GM23338 (cell line): Measurements from ENCODE around the gene ATP1A4. TPM values are rescaled to one million over a fixed set of nuclear protein-coding genes. Genes with fewer than 3 reads are reported as not detected.
A peak's percentile ranks its signal among the peaks of the same experiment; 100 is the strongest.

Experiments
- ATAC-seq: fragments of 200-7000 bp; cut with Tn5 transposase; 3 replicates; pipeline ENCODE4 v1.9.1; 2020
- DNase-seq: peaks from one replicate; pipeline ENCODE4 v3.0.0-alpha.2; 2015; ENCODE audit warnings: low spot score
- H2AFZ ChIP-seq: fragments of 200-600 bp; sonication (generic); 2 replicates; pipeline ENCODE4 v1.8.0; 2016; ENCODE audit warnings: antibody characterized with exemption, mild to moderate bottlenecking, moderate library complexity
- H3F3A ChIP-seq: fragments of 200-600 bp; sonication (generic); replicated peaks from 2 replicates; pipeline ENCODE4 v1.8.0; 2017; ENCODE audit warnings: antibody characterized with exemption, mixed run types, low read depth
- H3K27ac ChIP-seq: fragments of 200-600 bp; sonication (generic); 2 replicates; pipeline ENCODE4 v1.6.1; 2016; ENCODE audit warnings: low read depth
- H3K27me3 ChIP-seq: fragments of 200-600 bp; sonication (generic); 2 replicates; pipeline ENCODE4 v1.8.0; 2016; ENCODE audit warnings: mild to moderate bottlenecking, mixed run types, moderate library complexity; ENCODE audit not compliant: insufficient read depth
- H3K36me3 ChIP-seq: fragments of 200-600 bp; sonication (generic); 2 replicates; pipeline ENCODE4 v1.8.0; 2016; ENCODE audit warnings: mild to moderate bottlenecking; ENCODE audit not compliant: insufficient read depth
- H3K4me1 ChIP-seq: fragments of 200-600 bp; sonication (generic); 2 replicates; pipeline ENCODE4 v1.8.0; 2016; ENCODE audit warnings: mild to moderate bottlenecking, moderate library complexity; ENCODE audit not compliant: insufficient read depth
- H3K4me2 ChIP-seq: fragments of 200-600 bp; sonication (generic); 2 replicates; pipeline ENCODE4 v1.7.1; 2017; ENCODE audit warnings: mixed run types
- H3K4me3 ChIP-seq: fragments of 200-600 bp; sonication (generic); 2 replicates; pipeline ENCODE4 v1.6.1; 2016; ENCODE audit warnings: mixed run types
- H3K79me2 ChIP-seq: fragments of 200-600 bp; sonication (generic); replicated peaks from 2 replicates; pipeline ENCODE4 v1.8.0; 2017; ENCODE audit warnings: mild to moderate bottlenecking; ENCODE audit not compliant: insufficient read depth
- H3K9me2 ChIP-seq: fragments of 200-600 bp; sonication (generic); 2 replicates; pipeline ENCODE4 v1.8.0; 2017; ENCODE audit not compliant: insufficient read depth
- H4K20me1 ChIP-seq: fragments of 200-600 bp; sonication (generic); replicated peaks from 2 replicates; pipeline ENCODE4 v1.8.0; 2017; ENCODE audit warnings: mild to moderate bottlenecking; ENCODE audit not compliant: insufficient read depth
- H3K27ac Mint-ChIP-seq: 2 replicates; pipeline ENCODE4 v1.8.0; 2020; ENCODE audit warnings: inconsistent platforms, mild to moderate bottlenecking, moderate library complexity, mixed read lengths
- H3K27me3 Mint-ChIP-seq: 3 replicates; pipeline ENCODE4 v1.8.0; 2022; ENCODE audit warnings: low read depth, mild to moderate bottlenecking, moderate library complexity, mixed read lengths, inconsistent platforms; ENCODE audit not compliant: insufficient read depth, poor library complexity
- H3K36me3 Mint-ChIP-seq: 3 replicates; pipeline ENCODE4 v1.8.0; 2021; ENCODE audit warnings: low read depth, mild to moderate bottlenecking, inconsistent platforms, moderate library complexity, mixed read lengths
- H3K4me1 Mint-ChIP-seq: 3 replicates; pipeline ENCODE4 v1.8.0; 2020; ENCODE audit warnings: mild to moderate bottlenecking, inconsistent platforms, mixed read lengths
- H3K4me3 Mint-ChIP-seq: 3 replicates; pipeline ENCODE4 v1.8.0; 2021; ENCODE audit warnings: moderate library complexity, mild to moderate bottlenecking, inconsistent platforms, mixed read lengths
- H3K9me3 Mint-ChIP-seq: 3 replicates; pipeline ENCODE4 v1.8.0; 2020; ENCODE audit warnings: moderate library complexity, mild to moderate bottlenecking, inconsistent platforms, mixed read lengths
- POLR2AphosphoS5 ChIP-seq: IDR thresholded peaks from 2 replicates; pipeline ENCODE4 v1.6.1; 2016; ENCODE audit warnings: antibody characterized with exemption, low read depth
- ZNF114 ChIP-seq: fragments of 250-450 bp; sonication (Bioruptor Pico); IDR thresholded peaks from 2 replicates; pipeline ENCODE4 v1.5.0; 2020; ENCODE audit warnings: mild to moderate bottlenecking, moderate library complexity
- polyA plus RNA-seq: library from polyadenylated mRNA; unstranded; fragments of >200 nt; fragmentation: Nextera tagmentation; extraction: Ambion mirVana; gene quantifications from 2 replicates; pipeline ENCODE4 v1.2.1, GENCODE V29; 2016
- total RNA-seq: library from RNA; depleted of rRNA; stranded (reverse); fragments of >200 nt; shearing (Covaris generic); gene quantifications from 2 replicates; pipeline ENCODE4 v1.2.3, GENCODE V29; 2014
- TF ChIP-seq, protein P1 (sequence below): fragments of 250-450 bp; sonication (Bioruptor Pico); IDR thresholded peaks from 2 replicates; pipeline ENCODE4 v1.5.0; 2020; ENCODE audit warnings: mild to moderate bottlenecking, moderate library complexity
- TF ChIP-seq, protein P2 (sequence below), 2 experiments: fragments of 200-600 bp in 1 of 2; sonication (generic) in 1 of 2; conservative IDR thresholded peaks; 2 replicates each; pipeline versions ENCODE4 v1.5.1 to v1.6.1; 2016 to 2017; ENCODE audit warnings: antibody characterized with exemption in 2 of 2, low read depth in 2 of 2, mild to moderate bottlenecking in 2 of 2, moderate library complexity in 1 of 2
- TF ChIP-seq, protein P3 (sequence below): IDR thresholded peaks from 2 replicates; pipeline ENCODE4 v1.6.1; 2016; ENCODE audit warnings: antibody characterized with exemption

Gene ATP1A4
- total and polyA plus RNA-seq, 2 experiments from 2014 or later, result 0.27 to 0.63 TPM

DNA sequence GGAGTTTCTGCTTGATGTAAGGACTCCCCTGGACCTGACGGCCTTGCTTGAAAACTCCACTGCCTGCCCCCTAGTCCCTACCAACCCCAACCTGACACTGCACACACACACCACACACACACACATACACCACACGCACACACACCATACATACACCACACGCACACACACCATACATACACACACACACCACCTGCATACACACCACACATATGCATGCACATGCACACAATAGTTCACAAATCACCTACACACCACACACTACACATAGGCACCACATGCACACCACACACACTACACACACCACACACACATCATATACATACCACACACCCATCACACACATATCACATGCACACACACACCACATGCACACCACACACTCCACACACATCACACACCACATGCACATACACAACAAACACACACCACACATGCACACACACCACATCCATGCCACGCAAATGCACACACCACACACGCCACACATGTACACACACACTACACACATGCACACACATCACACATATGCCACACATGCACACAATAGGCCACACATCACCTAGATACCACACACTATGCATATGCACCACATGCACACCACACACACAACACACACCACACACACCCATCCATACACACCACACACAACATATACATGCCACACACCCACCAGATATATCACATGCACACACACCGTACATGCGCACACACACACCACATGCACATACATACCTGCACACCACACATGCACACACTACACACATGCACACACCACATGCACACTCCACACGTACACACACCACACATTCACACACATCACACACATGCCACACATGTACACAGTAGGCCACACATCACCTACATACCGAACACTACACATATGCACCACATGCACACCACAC lies 42.7 kb downstream of the ATP1A4 start:
- H3K4me3 ChIP-seq, result no peak overlapping the region

More for the DNA sequence above, 42.7 kb downstream of the ATP1A4 start:
- peaks cover 3% of the 10 kb centered on the region for H3K27me3 Mint-ChIP-seq
- H3K9me3 Mint-ChIP-seq, result no peaks in the 10 kb centered on the region
- H2AFZ ChIP-seq, result peak overlapping the region; percentile 95
- H3K27ac ChIP-seq, result no peak overlapping the region
- no peak overlapping the region for H3K27ac Mint-ChIP-seq
- DNase-seq (no peak), ATAC-seq (no peak)
- H3F3A ChIP-seq, result 0 out of 2 replicates have a peak, but pooled peaks cover 9% of the 10 kb centered on the region
- H3K4me2 ChIP-seq, result peak overlapping the region; percentile 74
- H3K9me2 ChIP-seq, result peaks cover 3% of the 10 kb centered on the region; the same call in 1 of the 2 replicates
- TF ChIP-seq, protein P1, sequence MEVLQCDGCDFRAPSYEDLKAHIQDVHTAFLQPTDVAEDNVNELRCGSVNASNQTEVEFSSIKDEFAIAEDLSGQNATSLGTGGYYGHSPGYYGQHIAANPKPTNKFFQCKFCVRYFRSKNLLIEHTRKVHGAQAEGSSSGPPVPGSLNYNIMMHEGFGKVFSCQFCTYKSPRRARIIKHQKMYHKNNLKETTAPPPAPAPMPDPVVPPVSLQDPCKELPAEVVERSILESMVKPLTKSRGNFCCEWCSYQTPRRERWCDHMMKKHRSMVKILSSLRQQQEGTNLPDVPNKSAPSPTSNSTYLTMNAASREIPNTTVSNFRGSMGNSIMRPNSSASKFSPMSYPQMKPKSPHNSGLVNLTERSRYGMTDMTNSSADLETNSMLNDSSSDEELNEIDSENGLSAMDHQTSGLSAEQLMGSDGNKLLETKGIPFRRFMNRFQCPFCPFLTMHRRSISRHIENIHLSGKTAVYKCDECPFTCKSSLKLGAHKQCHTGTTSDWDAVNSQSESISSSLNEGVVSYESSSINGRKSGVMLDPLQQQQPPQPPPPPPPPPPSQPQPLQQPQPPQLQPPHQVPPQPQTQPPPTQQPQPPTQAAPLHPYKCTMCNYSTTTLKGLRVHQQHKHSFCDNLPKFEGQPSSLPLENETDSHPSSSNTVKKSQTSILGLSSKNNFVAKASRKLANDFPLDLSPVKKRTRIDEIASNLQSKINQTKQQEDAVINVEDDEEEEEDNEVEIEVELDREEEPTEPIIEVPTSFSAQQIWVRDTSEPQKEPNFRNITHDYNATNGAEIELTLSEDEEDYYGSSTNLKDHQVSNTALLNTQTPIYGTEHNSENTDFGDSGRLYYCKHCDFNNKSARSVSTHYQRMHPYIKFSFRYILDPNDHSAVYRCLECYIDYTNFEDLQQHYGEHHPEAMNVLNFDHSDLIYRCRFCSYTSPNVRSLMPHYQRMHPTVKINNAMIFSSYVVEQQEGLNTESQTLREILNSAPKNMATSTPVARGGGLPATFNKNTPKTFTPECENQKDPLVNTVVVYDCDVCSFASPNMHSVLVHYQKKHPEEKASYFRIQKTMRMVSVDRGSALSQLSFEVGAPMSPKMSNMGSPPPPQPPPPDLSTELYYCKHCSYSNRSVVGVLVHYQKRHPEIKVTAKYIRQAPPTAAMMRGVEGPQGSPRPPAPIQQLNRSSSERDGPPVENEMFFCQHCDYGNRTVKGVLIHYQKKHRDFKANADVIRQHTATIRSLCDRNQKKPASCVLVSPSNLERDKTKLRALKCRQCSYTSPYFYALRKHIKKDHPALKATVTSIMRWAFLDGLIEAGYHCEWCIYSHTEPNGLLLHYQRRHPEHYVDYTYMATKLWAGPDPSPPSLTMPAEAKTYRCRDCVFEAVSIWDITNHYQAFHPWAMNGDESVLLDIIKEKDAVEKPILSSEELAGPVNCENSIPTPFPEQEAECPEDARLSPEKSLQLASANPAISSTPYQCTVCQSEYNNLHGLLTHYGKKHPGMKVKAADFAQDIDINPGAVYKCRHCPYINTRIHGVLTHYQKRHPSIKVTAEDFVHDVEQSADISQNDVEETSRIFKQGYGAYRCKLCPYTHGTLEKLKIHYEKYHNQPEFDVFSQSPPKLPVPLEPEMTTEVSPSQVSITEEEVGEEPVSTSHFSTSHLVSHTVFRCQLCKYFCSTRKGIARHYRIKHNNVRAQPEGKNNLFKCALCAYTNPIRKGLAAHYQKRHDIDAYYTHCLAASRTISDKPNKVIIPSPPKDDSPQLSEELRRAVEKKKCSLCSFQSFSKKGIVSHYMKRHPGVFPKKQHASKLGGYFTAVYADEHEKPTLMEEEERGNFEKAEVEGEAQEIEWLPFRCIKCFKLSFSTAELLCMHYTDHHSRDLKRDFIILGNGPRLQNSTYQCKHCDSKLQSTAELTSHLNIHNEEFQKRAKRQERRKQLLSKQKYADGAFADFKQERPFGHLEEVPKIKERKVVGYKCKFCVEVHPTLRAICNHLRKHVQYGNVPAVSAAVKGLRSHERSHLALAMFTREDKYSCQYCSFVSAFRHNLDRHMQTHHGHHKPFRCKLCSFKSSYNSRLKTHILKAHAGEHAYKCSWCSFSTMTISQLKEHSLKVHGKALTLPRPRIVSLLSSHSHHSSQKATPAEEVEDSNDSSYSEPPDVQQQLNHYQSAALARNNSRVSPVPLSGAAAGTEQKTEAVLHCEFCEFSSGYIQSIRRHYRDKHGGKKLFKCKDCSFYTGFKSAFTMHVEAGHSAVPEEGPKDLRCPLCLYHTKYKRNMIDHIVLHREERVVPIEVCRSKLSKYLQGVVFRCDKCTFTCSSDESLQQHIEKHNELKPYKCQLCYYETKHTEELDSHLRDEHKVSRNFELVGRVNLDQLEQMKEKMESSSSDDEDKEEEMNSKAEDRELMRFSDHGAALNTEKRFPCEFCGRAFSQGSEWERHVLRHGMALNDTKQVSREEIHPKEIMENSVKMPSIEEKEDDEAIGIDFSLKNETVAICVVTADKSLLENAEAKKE (CRISPR knock-in tag), result no peak
- TF ChIP-seq, protein P2, sequence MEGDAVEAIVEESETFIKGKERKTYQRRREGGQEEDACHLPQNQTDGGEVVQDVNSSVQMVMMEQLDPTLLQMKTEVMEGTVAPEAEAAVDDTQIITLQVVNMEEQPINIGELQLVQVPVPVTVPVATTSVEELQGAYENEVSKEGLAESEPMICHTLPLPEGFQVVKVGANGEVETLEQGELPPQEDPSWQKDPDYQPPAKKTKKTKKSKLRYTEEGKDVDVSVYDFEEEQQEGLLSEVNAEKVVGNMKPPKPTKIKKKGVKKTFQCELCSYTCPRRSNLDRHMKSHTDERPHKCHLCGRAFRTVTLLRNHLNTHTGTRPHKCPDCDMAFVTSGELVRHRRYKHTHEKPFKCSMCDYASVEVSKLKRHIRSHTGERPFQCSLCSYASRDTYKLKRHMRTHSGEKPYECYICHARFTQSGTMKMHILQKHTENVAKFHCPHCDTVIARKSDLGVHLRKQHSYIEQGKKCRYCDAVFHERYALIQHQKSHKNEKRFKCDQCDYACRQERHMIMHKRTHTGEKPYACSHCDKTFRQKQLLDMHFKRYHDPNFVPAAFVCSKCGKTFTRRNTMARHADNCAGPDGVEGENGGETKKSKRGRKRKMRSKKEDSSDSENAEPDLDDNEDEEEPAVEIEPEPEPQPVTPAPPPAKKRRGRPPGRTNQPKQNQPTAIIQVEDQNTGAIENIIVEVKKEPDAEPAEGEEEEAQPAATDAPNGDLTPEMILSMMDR (conservative IDR thresholded peaks at IDR 0.05; ENCODE audit: low read depth in 2 of 2), result no peak
- TF ChIP-seq, protein P3, sequence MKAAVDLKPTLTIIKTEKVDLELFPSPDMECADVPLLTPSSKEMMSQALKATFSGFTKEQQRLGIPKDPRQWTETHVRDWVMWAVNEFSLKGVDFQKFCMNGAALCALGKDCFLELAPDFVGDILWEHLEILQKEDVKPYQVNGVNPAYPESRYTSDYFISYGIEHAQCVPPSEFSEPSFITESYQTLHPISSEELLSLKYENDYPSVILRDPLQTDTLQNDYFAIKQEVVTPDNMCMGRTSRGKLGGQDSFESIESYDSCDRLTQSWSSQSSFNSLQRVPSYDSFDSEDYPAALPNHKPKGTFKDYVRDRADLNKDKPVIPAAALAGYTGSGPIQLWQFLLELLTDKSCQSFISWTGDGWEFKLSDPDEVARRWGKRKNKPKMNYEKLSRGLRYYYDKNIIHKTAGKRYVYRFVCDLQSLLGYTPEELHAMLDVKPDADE, result no peak
- TF ChIP-seq POLR2AphosphoS5 (no peak), ZNF114 (CRISPR knock-in tag) (no peak)
- H4K20me1 ChIP-seq, result no peaks in the 10 kb centered on the region
- no peaks in the 10 kb centered on the region for H3K36me3 Mint-ChIP-seq
- peaks cover 6% of the 10 kb centered on the region for H3K4me1 Mint-ChIP-seq
- no peaks in the 10 kb centered on the region for H3K36me3 ChIP-seq
- H3K4me1 ChIP-seq, result peaks cover 29% of the 10 kb centered on the region
- no peaks in the 10 kb centered on the region for H3K27me3 ChIP-seq
- H3K4me3 Mint-ChIP-seq, result no peak overlapping the region
- H3K79me2 ChIP-seq, result no peaks in the 10 kb centered on the region
